RWPE1 (cell line): ENCODE measurements around the gene HSD17B14.
A peak's percentile ranks its signal among the peaks of the same experiment; 100 is the strongest.
"Not testable (repeated sequence)": the region's sequence is repeated elsewhere in the genome, so short reads cannot be mapped to it uniquely, and the experiment has no call there.

Experiments used
- CTCF ChIA-PET: fragments of 350-600 bp; sonication (Branson Sonifier 250); formaldehyde crosslinking; extraction: SDS; loops from one replicate; lab custom pipeline; 2021; lab: Yijun Ruan, JAX
- POLR2A ChIA-PET: fragments of 400-600 bp; formaldehyde crosslinking; extraction: SDS; loops from one replicate; lab custom pipeline; 2020; ENCODE audit warnings: antibody characterized with exemption; ENCODE audit not compliant: low non-redundant PET; lab: Yijun Ruan, JAX
- DNase-seq: peaks from one replicate; pipeline ENCODE4 v3.0.0; 2012; ENCODE audit warnings: low spot score
- H3K27ac ChIP-seq: fragments of 450-650 bp; 2 replicates; pipeline ENCODE4 v1.5.1; 2017
- TF ChIP-seq, protein P1 (sequence below): fragments of 450-650 bp; conservative IDR thresholded peaks from 2 replicates; pipeline ENCODE4 v1.5.1; 2017; ENCODE audit warnings: low read depth, mild to moderate bottlenecking

HSD17B14 gene

GRCh38 chr19:48797103-48797502, 39.2 kb downstream of the HSD17B14 start:
- CTCF ChIA-PET, result interaction anchor here (0.6 to 1.1 kb wide), 3 partner anchors 9 to 206 kb away, joined by 3 to 5 read pairs (median 3); no protein-coding TSS in a partner anchor
- POLR2A ChIA-PET, result no interaction called here
- peak overlapping the region; percentile 86 for H3K27ac ChIP-seq
- DNase-seq, result no peak
- TF ChIP-seq, protein P1, sequence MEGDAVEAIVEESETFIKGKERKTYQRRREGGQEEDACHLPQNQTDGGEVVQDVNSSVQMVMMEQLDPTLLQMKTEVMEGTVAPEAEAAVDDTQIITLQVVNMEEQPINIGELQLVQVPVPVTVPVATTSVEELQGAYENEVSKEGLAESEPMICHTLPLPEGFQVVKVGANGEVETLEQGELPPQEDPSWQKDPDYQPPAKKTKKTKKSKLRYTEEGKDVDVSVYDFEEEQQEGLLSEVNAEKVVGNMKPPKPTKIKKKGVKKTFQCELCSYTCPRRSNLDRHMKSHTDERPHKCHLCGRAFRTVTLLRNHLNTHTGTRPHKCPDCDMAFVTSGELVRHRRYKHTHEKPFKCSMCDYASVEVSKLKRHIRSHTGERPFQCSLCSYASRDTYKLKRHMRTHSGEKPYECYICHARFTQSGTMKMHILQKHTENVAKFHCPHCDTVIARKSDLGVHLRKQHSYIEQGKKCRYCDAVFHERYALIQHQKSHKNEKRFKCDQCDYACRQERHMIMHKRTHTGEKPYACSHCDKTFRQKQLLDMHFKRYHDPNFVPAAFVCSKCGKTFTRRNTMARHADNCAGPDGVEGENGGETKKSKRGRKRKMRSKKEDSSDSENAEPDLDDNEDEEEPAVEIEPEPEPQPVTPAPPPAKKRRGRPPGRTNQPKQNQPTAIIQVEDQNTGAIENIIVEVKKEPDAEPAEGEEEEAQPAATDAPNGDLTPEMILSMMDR, result no peak

- ChIA-PET POLR2A (interaction anchor here (0.6 kb wide), 1 partner anchor 74 kb away, joined by 4 read pairs; no protein-coding TSS in a partner anchor), CTCF (interaction anchor here (0.6 to 2.7 kb wide), 5 partner anchors 10 to 207 kb away, joined by 3 to 21 read pairs (median 4); no protein-coding TSS in a partner anchor)
- TF ChIP-seq, protein P1, result no peak
- H3K27ac ChIP-seq, result peak overlapping the region; percentile 86
- DNase-seq, result no peak
Measured at GRCh38 chr19:48796298-48797083, 39.8 kb downstream of the HSD17B14 start.

GRCh38 chr19:48795685-48796070, 40.6 kb downstream of the HSD17B14 start:
- DNase-seq, result no peak
- ChIA-PET POLR2A (interaction anchor here (0.5 kb wide), 1 partner anchor 105 kb away, joined by 3 read pairs; no protein-coding TSS in a partner anchor), CTCF (interaction anchor here (0.5 to 2.7 kb wide), 18 partner anchors 11 to 270 kb away, joined by 3 to 21 read pairs (median 4); partner anchors contain the start of genes BCAT2, CA11 and HSD17B14)
- H3K27ac ChIP-seq, result peak overlapping the region; percentile 86
- TF ChIP-seq, protein P1, result no peak

DNA sequence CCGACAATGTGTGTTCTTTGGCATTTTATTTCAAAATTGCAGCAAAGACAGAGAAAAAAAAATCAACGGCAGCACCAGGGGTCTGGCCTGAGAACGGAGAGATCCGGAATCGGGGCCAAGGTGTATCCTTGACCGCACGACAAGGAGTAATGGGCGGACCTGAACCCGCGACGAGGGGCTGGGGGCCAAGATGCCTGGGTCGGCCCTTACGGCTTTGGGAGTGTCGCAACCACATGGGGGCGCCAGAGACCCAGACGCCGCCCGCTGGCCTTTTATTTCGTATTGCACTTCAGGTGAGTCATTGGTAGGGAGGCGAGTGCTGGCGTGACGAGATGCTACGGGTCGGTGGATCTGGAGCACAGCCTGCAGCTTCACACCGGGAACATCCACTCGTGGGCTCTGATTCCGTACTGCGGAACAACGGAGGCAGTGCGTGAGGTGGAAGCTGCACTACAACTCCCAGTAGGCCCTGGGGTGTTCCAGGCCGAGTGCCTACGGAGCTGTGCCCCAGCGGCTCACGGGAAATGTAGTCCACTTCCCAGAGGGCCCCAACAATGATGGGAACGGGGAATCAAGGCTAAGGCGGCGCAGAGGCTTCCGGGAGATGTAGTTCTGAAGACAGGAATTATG, 41.1 kb downstream of the HSD17B14 start:
- peak overlapping the region; percentile 86 for H3K27ac ChIP-seq
- POLR2A ChIA-PET, result interaction anchor here (0.5 kb wide), 1 partner anchor 106 kb away, joined by 3 read pairs; no protein-coding TSS in a partner anchor
- TF ChIP-seq, protein P1, result peak; percentile 94
- CTCF ChIA-PET, result interaction anchor here (0.5 to 2.7 kb wide), 21 partner anchors 11 to 271 kb away, joined by 3 to 21 read pairs (median 4); partner anchors contain the start of genes BCAT2, CA11 and HSD17B14
- DNase-seq, result peak; percentile 94

DNA sequence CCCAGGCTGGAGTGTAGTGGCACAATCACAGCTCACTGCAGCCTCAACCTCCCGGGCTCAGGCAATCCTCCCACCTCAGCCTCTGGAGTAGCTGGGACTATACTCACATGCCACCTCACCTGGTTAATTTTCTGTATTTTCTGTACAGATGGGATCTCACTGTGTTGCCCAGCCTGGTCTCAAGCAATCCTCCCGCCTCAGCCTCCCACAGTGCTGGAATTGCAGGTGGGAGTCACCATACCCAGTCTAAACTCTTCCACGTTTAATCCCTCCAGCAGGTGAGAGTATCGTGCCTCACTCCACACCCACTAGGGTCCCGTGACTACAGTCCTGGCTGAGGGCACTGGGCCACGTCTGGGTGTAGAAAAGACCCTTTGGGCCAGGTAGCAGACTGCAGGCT, 42.0 kb downstream of the HSD17B14 start:
- ChIA-PET POLR2A (no interaction called here), CTCF (interaction anchor here (0.7 to 2.7 kb wide), 5 partner anchors 9 to 200 kb away, joined by 3 to 21 read pairs (median 4); no protein-coding TSS in a partner anchor)
- no peak for DNase-seq
- TF ChIP-seq, protein P1, result no peak
- H3K27ac ChIP-seq, result peak overlapping the region; percentile 86

GRCh38 chr19:48793271-48793670, 43.0 kb downstream of the HSD17B14 start:
- H3K27ac ChIP-seq, result no peak overlapping the region
- POLR2A ChIA-PET, result interaction anchor here (0.6 kb wide), 1 partner anchor 50 kb away, joined by 3 read pairs; no protein-coding TSS in a partner anchor
- CTCF ChIA-PET, result no interaction called here
- TF ChIP-seq, protein P1, result no peak
- no peak for DNase-seq

DNA sequence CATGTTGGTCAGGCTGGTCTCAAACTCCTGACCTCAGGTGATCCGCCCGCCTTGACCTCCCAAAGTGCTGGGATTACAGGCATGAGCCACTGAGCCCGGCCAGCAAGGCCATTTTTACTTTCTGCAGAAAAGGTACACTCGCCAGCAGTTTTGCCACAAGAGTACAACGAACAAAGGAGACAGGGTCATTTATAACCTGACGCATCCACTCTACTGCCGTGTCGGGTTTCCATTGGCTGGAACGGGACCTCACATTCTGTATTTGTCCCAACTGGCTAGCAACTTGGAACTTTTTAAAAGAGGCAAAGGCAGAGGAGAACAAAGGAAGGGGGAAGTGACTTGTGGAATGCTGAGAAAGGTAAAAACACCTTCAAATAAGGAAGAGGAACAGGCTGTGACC, 49.0 kb downstream of the HSD17B14 start:
- CTCF ChIA-PET, result interaction anchor here (0.6 to 3.7 kb wide), 14 partner anchors 13 to 1791 kb away, joined by 3 to 58 read pairs (median 6); partner anchors contain the start of genes CA11 and HSD17B14
- H3K27ac ChIP-seq, POLR2A ChIA-PET, DNase-seq: not testable (repeated sequence)

GRCh38 chr19:48786422-48786821, 49.9 kb downstream of the HSD17B14 start:
- POLR2A ChIA-PET, H3K27ac ChIP-seq, DNase-seq: not testable (repeated sequence)
- CTCF ChIA-PET, result interaction anchor here (1.1 to 3.7 kb wide), 2 partner anchors 56 kb away, joined by 3 to 58 read pairs; no protein-coding TSS in a partner anchor
